ENCODE measurements around the gene FAM25C.
"Not testable (repeated sequence)": the region's sequence is repeated elsewhere in the genome, so short reads cannot be mapped to it uniquely, and the experiment has no call there.

The FAM25C gene

DNA sequence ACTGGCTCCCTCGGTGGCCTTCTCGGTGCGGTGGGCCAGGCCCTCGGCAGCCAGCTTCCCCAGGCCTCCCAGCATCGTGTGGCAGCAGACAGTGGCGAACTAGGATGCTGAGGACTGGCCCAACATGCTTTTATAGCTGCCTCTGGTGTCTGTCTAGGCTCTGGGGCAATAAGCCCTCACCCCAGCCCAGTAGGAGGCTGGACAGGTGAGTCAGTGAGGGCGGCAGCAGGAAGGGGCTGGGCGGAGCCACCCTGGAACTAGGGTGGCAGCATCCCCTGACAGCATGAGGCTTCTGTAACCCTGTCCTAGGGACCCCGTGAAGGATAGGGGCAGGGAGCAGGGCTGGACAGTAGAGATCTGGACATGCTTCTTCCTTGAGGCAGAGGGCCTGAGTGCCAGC is at the start of gene FAM25C:
Gene FAM25C, minus strand, starts transcription at position 101 of the 400 bp plus-strand sequence. Its CDS starts 26 bp downstream, at position 75.
- H3K27ac Mint-ChIP-seq; H3K4me1 Mint-ChIP-seq (ENCODE audit: low read depth); H3K4me3 Mint-ChIP-seq; H3K9me3 Mint-ChIP-seq; H3K27me3 Mint-ChIP-seq (ENCODE audit: low read depth); H3K36me3 Mint-ChIP-seq (ENCODE audit: low read depth): not testable (repeated sequence)

DNA sequence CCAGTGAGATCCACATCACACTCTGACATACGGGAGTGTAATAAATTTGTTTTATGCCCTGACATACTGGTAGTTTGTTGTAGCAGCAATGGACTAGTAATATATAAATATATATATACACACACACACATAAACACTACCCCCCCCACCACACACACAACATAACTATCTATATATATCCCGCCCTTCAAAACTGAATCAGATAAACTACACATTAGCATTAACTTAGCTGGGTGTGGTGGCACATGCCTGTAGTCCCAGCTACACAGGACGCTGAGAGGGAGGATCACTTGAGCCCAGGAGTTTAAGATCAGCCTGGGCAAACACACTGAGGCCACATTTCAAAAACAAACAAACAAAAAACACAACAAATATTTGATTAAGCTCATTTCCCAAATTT is 45.0 kb upstream of the FAM25C start:
- not testable (repeated sequence) for H3K36me3 Mint-ChIP-seq (ENCODE audit: low read depth); H3K4me3 Mint-ChIP-seq; H3K27me3 Mint-ChIP-seq (ENCODE audit: low read depth)

DNA sequence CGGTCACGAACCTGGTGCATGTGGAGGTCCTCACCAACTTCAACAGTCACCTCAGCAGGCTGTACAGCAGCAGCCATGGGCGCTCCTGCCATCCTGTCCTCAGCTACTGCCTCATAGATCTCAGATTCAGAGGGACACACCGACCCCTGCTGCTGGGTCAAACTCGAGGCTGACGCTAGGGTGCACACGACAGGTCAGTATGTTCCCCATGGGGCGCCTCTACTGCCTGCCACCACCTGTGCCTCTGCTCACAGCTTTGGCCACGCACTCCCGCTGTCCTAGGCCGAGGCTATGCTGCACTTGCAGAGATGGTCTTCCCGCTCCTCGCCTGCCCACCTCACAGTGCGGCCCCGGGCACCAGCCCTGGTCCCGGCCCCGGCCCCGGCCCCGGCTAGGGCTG is 31.8 kb upstream of the FAM25C start:
- not testable (repeated sequence) for H3K4me3 Mint-ChIP-seq; H3K27ac Mint-ChIP-seq; H3K9me3 Mint-ChIP-seq; H3K4me1 Mint-ChIP-seq (ENCODE audit: low read depth); H3K27me3 Mint-ChIP-seq (ENCODE audit: low read depth); H3K36me3 Mint-ChIP-seq (ENCODE audit: low read depth)

More for the DNA sequence above, 45.0 kb upstream of the FAM25C start:
- not testable (repeated sequence) for H3K4me1 Mint-ChIP-seq (ENCODE audit: low read depth); H3K9me3 Mint-ChIP-seq; H3K27ac Mint-ChIP-seq

DNA sequence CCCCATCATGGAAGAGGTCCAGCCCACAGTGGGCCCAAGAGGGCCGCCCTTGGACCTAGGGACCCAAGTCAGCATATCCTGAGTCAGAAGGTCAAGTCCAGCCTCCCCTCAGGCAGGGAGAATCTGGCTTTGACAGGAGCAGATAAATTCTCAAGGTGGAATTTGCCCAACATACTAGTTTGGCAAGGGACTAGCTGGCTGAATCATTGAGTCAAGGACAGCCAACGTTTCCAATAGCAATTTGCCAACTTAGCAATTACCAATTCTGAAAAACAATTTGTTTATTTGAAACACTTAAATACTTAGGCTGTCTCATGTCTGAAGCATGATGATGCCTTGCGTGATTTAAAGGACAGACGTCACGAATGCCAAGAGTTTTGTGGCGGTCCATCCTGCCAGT is 2.7 kb upstream of the FAM25C start:
- not testable (repeated sequence) for H3K9me3 Mint-ChIP-seq; H3K4me1 Mint-ChIP-seq (ENCODE audit: low read depth); H3K27ac Mint-ChIP-seq; H3K36me3 Mint-ChIP-seq (ENCODE audit: low read depth); H3K27me3 Mint-ChIP-seq (ENCODE audit: low read depth); H3K4me3 Mint-ChIP-seq

DNA sequence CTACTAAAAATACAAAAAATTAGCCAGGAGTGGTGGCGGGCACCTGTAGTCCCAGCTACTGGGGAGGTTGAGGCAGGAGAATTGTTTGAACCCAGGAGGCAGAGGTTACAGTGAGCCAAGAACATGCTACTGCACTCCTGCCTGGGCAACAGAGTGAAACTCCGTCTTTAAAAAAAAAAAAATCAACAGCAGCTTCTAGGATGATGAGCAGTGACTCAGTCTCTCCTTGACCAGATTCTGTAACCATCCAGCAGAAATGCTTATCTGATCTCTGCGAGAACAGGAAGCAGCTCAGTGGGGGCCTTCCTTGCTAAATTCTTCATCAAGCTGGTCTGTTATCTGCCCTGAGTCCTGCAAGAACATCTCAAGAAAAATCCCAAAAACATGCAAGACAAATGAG is 5.5 kb downstream of the FAM25C start:
- H3K4me3 Mint-ChIP-seq; H3K36me3 Mint-ChIP-seq (ENCODE audit: low read depth); H3K27me3 Mint-ChIP-seq (ENCODE audit: low read depth); H3K9me3 Mint-ChIP-seq; H3K27ac Mint-ChIP-seq; H3K4me1 Mint-ChIP-seq (ENCODE audit: low read depth): not testable (repeated sequence)

DNA sequence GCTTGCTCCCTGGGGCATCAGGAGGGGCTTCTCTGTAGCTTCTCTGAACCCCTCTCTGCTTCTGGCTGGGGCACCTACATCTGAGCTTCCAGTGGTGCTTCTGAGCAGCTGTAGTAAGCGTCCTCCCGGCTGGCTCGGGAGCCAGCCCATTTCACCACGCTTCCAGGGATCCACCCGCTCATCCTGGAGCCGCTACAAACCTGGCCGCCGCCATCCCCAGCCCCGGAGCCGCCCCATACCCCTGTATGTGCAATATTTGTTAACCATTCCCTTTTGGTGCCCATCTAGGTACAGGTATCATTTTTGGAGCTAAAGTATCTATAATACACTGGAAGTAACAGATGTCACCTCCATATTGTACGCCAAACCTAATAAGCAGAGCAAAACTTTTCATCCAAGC is 7.0 kb downstream of the FAM25C start:
- not testable (repeated sequence) for H3K36me3 Mint-ChIP-seq (ENCODE audit: low read depth); H3K27ac Mint-ChIP-seq; H3K27me3 Mint-ChIP-seq (ENCODE audit: low read depth); H3K4me3 Mint-ChIP-seq; H3K4me1 Mint-ChIP-seq (ENCODE audit: low read depth); H3K9me3 Mint-ChIP-seq

DNA sequence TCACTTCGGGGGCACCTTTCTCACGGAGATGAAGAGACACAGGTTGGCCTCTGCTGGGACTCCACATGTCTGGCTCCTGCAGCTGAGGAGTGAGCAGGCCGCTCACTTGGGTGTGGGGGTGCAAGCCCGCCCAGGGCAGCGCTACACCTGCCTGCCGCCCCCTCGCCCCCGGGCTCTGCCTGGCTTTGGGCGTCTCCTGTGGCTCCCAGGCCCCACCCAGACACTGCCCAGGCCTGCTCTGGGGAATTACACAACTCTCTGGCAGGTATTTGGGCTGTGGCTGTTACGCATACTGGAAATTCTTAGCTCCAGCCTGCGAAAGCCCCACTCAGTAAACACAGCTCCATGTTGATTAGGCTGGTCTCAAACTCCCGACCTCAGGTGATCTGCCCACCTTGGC is 7.9 kb downstream of the FAM25C start:
- not testable (repeated sequence) for H3K36me3 Mint-ChIP-seq (ENCODE audit: low read depth); H3K9me3 Mint-ChIP-seq; H3K4me1 Mint-ChIP-seq (ENCODE audit: low read depth); H3K27ac Mint-ChIP-seq; H3K4me3 Mint-ChIP-seq; H3K27me3 Mint-ChIP-seq (ENCODE audit: low read depth)

DNA sequence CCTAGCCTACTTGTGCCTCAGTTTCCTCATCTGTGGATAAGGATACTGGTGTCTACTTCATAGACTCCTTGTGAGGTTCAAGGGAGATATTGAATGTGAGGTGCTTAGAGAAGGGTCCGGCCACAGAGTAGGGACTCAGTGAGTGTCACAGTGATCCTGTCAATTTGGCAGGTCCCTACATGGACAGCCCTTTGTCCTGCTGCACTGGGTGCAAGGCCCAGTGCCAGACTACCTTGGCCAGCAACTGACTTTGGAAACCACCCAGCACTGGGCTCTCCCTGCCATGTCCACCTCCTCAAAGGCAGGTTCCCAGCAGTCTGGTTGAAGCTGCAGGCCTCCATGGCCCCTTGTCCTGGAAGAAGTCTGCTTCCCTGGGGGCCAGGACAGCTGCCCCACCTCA is 9.5 kb downstream of the FAM25C start:
- H3K9me3 Mint-ChIP-seq; H3K4me1 Mint-ChIP-seq (ENCODE audit: low read depth); H3K4me3 Mint-ChIP-seq; H3K27ac Mint-ChIP-seq; H3K27me3 Mint-ChIP-seq (ENCODE audit: low read depth); H3K36me3 Mint-ChIP-seq (ENCODE audit: low read depth): not testable (repeated sequence)

DNA sequence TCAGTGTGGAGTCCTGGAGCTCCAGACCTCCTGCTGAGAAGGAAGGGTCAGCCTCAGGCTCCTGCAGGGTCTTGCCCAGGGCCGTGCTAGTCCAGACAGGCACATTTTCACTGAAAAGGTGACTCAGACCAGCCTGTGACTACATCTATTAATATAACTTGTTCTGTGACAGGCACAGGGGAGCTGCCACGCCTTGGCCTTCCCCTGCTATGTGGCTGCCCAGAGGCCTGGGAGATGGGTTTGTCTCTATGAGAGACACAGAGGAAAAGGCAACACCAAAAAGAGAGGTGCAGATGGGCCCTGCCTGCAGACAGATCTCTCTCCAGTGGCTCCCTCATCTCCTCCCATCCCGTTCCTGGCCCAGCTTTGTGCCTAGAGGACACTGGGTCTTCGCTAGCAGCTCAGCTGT is 10.0 kb downstream of the FAM25C start:
- not testable (repeated sequence) for H3K27ac Mint-ChIP-seq; H3K9me3 Mint-ChIP-seq; H3K4me3 Mint-ChIP-seq; H3K36me3 Mint-ChIP-seq (ENCODE audit: low read depth); H3K4me1 Mint-ChIP-seq (ENCODE audit: low read depth); H3K27me3 Mint-ChIP-seq (ENCODE audit: low read depth)

DNA sequence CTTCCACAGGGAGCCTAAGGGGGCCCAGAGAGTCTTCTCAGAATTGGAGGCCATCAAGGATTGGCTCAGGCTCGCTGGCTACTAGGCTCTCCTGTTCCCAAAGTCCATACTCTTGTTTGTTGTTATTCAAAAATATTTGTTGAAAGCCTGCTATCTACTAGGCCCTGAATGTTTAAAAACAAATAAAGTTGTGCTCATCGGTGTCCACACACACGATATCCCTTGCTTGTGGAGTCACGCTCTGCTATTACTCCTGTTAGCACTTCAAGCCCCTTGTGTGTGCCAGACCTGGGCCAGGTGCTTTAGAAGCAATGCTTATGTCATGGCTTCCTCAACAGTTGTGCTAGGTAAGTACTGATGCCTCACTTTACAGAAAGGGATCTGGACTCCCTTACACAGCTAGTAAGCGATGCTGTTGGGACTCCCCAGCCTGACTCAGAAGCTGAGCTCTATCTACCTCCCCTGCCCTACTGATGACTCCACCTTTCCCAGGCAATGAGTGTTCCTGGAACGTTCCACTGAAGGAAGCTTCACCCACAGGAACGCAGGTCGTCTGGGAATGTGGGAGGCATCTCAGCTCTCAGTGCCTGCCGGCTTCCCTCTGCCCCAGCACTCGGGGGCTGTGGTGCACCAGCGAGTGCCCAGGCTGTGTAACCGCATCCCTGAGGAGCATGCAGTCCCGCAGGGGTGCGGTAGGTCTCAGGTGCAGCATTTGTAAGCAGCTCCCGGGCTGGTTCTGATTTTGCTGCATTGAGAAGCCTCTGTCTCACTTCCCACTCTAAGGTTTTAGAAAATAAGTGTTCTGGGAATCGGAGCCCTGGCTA is 10.7 kb downstream of the FAM25C start:
- H3K4me3 Mint-ChIP-seq; H3K36me3 Mint-ChIP-seq (ENCODE audit: low read depth); H3K27ac Mint-ChIP-seq; H3K9me3 Mint-ChIP-seq; H3K4me1 Mint-ChIP-seq (ENCODE audit: low read depth); H3K27me3 Mint-ChIP-seq (ENCODE audit: low read depth): not testable (repeated sequence)

DNA sequence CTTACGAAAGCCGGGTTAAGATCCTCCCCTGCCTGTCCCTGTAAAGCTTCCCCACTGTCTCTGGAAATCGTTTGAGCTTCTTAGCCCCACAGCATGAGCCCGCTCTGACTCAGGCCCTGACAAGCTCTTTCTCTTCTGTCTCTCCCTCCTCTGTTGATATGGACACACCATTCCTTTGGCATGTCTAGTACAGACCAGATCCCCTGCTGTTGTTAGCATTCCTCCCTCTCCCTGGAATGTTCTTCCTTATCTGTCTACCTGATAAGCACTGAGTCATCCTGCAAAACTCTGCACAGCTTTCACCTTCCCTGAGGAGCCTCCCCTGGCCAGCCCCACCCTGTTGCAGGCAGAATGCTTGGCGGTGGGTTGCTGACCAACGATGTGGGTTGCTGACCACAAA is 11.6 kb downstream of the FAM25C start:
- not testable (repeated sequence) for H3K4me1 Mint-ChIP-seq (ENCODE audit: low read depth); H3K27ac Mint-ChIP-seq; H3K4me3 Mint-ChIP-seq; H3K9me3 Mint-ChIP-seq; H3K27me3 Mint-ChIP-seq (ENCODE audit: low read depth); H3K36me3 Mint-ChIP-seq (ENCODE audit: low read depth)

DNA sequence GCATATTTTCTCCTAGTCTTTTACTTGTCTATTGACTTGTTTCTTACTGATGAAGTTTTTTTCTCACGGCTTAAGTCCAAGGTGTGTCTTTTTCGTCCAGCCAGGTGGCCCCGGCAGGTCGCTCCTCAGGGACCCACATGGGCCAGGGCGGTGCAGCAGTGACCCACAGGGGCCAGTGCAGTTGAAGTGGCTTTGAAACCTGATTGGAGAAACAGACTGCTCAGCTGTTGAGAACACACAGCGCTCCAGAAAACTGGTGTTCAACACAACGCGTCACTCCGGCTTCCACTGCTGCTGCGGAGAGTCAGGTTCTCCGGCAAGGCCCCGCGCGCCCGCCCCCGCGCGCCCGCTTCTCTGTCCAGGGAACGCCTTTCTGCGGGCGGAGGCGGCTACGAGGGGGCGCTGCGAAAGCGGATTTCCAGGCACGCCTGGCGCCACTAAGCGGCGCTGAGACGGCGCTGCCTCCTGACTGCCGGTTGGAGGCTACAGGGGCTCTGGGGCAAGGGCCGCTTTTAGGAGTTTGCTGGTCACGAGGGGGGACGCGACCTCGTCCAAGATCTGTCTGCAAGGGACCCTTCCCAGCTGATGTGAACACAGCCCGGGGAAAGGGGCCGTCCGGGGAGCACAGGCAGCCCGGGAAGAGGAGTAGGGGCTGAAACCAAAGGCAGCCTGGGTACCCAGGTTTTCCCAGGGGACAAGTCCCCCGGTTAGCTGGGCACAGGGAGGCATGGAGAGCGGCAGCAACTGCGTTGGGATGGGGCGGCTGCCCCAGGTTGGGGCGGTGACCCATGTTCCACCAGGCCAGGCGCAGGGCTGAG is 13.0 kb downstream of the FAM25C start:
- not testable (repeated sequence) for H3K4me1 Mint-ChIP-seq (ENCODE audit: low read depth)

DNA sequence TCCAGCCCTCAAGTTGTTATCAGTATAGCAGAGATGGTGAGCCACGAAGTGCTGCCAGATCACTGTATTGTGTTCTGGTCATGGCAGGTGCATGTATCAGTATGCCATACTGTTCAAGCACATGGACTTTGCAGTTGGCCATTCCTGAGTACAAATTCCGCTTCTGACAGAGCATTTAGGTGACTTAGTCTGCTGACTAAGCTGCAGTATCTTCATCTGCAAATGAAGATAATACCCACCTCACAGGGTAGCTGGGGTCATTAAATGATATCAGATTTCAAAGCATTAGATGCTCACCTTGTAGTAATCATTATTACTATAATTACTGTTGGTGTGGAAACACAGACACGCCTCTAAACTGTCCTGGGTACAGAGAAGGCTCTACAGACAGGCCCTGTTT is 24.2 kb downstream of the FAM25C start:
- not testable (repeated sequence) for H3K36me3 Mint-ChIP-seq (ENCODE audit: low read depth); H3K27ac Mint-ChIP-seq; H3K9me3 Mint-ChIP-seq; H3K27me3 Mint-ChIP-seq (ENCODE audit: low read depth); H3K4me1 Mint-ChIP-seq (ENCODE audit: low read depth); H3K4me3 Mint-ChIP-seq

More for the DNA sequence above, 13.0 kb downstream of the FAM25C start:
- H3K27me3 Mint-ChIP-seq (ENCODE audit: low read depth); H3K27ac Mint-ChIP-seq; H3K4me3 Mint-ChIP-seq; H3K36me3 Mint-ChIP-seq (ENCODE audit: low read depth); H3K9me3 Mint-ChIP-seq: not testable (repeated sequence)

DNA sequence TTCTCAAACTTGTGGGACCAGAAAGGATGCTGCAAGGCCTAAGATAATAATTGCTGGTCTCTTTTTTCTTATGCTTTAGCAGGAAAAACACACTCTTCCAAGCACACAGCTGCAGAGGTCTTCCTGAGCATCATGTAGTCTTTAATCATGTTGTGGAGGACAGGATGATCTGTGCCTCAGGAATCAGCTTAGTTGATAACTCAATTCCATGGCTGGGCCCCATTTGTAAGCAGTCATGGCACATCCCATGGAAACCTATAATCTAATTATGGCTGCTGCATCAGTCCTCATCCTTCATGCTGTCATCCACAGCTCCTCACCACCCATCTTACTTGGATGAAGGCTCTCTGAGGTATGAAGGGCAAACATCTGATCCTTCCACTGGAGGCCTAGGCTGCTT is 26.5 kb downstream of the FAM25C start:
- H3K4me3 Mint-ChIP-seq; H3K4me1 Mint-ChIP-seq (ENCODE audit: low read depth); H3K27me3 Mint-ChIP-seq (ENCODE audit: low read depth); H3K36me3 Mint-ChIP-seq (ENCODE audit: low read depth); H3K27ac Mint-ChIP-seq; H3K9me3 Mint-ChIP-seq: not testable (repeated sequence)

DNA sequence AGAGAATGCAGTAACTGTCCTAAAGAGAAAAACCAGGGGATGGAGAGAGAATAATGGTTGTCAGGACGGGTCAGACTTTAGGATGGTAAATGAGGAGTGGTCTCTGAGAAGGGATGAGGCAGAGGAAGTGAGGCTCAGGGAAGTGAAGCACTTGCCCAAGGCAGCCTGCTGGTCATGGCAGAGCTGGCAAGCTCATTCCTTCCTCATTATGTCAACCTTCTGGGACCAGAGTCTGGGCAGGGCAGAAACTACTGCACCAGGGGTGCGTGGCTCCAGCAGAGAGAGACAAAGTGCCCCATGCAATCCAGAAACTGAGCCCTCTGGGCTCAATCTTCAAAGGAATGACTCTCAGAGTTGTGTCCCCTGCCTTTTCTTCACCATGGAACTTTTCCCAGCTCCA is 27.5 kb downstream of the FAM25C start:
- H3K4me1 Mint-ChIP-seq (ENCODE audit: low read depth); H3K9me3 Mint-ChIP-seq; H3K27ac Mint-ChIP-seq; H3K27me3 Mint-ChIP-seq (ENCODE audit: low read depth); H3K36me3 Mint-ChIP-seq (ENCODE audit: low read depth); H3K4me3 Mint-ChIP-seq: not testable (repeated sequence)

Data from T-helper 1 cell treated with Interleukin-12 subunit alpha and Interleukin-12 subunit beta and Interleukin-4 antibody, amounts not matched to agents 30 μg/mL and 1 μg/mL, for 36 hours (primary cell).